AG08396 (cell line): ENCODE data around the gene WDR70.

ENCODE experiments used
- DNase-seq: peaks from one replicate; pipeline ENCODE4 v3.0.0; 2012; ENCODE audit warnings: low spot score, mixed read lengths

Gene WDR70

GRCh38 chr5:37723162-37723961 lies 344.2 kb downstream of the WDR70 start:
- no peak for DNase-seq

GRCh38 chr5:37724395-37725125 lies 345.4 kb downstream of the WDR70 start:
- no peak for DNase-seq

- DNase-seq: no peak
Observed at GRCh38 chr5:37725185-37725584, 346.1 kb downstream of the WDR70 start.

- DNase-seq: no peak
Observed at GRCh38 chr5:37727238-37727637, 348.1 kb downstream of the WDR70 start.

GRCh38 chr5:37730896-37731455 lies 351.9 kb downstream of the WDR70 start:
- DNase-seq: no peak

DNA sequence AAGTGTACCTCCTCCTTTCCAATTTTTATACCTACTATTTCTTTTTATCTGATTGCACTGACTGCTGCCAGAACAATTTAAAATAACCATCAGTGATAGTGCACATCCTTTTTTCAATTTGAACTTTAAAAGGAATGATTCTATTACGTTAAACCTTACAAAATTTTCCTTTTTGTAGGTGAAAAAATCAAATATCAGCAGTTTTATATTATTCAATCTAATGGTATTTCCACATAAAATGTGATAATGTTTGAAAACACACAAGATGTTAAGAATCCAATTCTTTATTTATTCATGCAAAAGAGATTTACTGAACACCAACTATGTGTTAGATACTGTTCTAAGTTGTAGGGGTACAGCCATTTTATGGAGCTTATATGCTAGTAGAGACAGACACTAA lies 355.0 kb downstream of the WDR70 start:
- DNase-seq: no peak

DNA sequence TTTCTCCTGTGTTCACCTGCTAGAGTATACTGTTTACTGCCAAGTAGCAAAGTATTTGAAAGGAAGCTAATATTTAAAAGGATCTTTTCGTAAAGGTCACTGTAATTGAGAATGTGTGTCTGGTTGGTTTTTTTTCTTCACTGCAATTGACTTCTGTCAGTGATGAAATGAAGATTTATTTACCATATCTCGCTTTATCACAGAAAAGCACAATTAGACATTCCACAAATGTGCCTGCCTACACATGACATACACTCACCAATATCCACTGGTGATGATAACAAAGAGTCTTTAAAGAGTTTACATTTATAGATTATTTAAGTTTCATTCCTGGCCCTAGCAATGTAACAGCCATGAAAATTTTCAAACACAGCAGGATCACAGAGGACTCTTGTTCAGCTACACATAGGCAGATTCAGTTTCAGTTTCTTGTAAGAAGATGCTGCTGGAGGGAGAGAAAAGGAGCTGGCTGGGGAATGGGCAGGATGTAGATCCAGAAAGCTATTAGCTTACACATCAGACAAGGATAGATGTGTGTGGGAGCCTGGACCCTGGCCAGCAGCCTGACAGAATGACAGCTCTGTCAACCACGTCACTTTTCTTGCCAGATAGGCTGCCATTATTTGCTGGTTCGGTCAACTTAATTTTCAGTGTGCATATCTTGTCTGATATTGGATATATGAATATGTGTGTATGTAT lies 356.7 kb downstream of the WDR70 start:
- no peak for DNase-seq

DNA sequence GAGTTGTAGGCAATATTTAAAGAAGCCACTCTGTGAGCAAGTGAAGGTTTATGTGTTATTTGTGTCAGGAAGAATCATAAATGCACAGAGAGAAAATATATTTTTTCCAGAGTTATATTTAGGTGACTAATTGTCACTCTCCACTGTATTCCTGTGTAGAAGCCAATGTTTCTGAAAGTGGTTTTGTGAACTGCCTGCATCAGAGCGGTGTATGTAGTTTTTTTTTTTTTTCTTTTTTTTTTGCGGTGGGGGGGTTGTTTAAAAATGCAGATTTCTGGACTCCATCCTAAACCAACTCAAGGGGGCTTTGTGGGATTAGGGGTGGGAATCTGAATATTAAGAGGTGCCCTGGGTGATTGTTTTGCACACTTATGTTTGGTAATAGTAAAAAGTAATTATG lies 357.3 kb downstream of the WDR70 start:
- no peak for DNase-seq

DNA sequence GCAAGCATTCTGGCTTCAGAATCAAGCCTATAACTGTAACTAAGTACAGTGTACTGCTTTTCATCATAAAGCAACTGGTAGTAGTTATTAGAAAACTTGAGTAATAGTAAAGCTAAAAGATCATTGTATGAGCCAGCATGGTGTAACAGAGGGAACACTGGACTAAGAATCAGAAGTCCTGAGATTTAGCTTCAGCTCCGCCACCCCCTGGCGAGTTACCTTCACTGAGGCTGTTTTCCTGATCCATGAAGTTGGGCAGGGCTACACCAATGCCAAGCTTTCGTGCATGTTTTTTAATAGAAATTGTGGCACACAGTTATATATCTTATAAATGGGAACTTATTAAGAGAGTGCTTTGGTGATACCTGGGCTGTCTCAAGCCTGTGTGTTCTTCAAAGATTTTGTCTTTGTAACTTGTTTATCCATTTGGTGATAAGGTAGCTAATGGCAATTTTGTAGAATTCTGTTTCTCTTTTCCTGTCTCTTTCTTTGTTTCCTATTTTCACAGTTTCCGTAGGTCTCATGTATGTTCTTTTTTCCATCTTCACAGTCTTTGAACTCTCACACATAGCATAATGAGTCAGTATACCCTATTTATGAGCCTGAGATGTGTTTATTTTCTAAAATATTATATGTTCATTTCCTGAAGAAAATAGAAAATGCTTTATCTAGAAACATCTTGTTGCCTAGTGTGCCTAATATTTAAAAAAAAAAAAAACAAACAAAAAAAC lies 358.4 kb downstream of the WDR70 start:
- no peak for DNase-seq

GRCh38 chr5:37738057-37738691 lies 359.1 kb downstream of the WDR70 start:
- peak; percentile 47 for DNase-seq

DNA sequence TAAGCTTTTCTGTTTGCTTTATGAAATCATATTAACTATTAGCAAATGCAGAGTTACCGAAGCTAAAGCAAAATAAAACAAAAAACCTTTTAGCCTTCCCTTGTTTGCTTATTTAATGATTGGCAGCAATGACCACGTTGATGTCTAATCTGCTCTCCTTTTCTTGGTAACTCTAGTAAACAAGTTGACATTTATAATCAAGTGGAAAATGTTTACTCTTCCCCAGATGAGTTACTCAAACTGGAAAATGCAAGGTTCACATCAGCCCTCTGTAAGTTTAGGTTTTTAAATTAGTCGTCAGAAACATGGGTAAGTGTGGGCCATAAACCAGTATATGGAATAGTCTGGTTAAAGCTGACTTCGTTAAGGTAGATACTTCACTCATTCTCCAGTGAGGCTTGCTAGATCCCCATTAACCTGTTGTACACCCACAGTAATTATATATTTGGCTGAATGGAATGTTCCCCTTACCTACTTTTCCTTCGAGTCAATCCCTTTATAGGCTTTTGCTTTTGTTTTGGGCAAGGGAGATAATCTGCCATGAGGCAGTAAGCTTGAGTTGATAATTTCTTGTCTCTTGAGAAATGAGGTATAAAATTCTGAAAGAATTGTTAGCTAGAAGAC lies 359.9 kb downstream of the WDR70 start:
- no peak for DNase-seq

DNA sequence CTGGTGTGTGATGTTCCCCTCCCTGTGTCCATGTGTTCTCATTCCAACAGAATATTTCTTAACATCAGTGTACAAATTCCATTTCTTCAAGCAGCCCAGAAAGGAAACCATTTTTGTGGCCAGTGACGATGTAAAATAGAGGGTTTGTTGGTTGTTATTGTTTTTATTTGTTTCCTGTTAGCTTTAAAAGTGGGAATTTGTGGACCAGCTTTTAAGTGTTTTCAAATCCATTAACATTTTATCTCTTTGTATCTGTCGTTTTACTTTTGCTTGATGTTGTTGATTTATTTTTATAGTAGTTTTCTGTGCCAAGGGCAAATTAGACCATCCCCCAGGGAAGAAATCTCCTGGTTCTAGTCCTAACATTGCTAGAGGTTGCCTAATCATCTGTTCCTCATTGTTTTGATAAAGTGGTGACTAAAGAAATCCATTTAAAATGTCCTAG lies 360.7 kb downstream of the WDR70 start:
- DNase-seq: peak; percentile 29

DNA sequence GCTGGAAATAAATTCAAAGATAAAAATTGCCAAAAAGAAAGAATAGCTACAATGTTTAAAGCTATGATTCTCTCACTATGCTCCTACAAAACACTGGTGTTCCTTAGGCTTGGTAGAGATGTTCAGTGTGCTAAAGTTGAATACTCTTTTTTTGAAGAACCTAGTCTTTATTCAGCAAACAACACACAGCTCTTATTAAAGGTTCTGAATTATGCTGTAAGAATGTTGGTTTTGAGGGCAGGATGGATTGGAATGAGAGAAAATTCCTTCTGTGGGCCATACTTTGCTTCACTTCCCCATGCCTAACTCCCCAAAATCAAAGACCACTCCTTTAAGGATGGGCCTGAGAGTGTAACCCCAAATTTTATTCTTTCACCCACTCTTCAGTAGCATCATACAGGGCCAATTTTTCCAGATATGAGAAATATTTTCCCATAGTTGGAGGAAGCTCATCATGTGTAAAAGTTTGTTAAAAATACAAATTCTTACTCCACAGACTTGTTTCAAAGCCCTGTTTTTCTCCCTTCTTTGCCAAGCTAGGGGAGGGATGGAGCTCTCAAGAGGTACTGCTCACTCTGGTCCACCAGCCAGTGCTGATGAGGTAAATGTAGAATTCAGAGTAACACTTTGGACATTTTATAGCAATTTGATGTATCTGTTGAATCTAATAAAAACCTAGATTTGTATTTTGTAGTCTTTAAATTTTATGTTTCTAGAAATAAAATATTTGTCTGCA lies 361.4 kb downstream of the WDR70 start:
- peak; percentile 28 for DNase-seq

- no peak for DNase-seq
Observed at GRCh38 chr5:37742111-37742510, 363.0 kb downstream of the WDR70 start.

DNA sequence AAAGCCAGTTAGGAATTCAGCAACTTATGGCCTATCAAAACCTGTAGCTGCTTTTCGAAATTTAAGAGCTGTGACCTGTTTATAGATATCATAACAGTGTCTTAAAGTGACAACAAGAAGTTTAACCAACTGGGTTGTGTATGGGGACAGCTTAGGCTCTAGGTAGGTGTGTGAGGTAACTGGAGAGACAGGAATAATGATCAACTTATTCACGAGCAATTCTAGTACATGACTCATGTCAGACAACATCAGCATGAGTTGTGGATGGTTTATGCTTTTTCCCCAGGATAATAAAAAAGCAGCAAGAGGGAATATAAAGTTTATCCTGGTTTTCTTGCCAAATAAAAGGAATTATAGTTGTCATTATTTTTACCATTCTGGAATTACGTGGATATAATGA lies 372.1 kb downstream of the WDR70 start:
- DNase-seq: no peak

GRCh38 chr5:37754976-37755375 lies 375.9 kb downstream of the WDR70 start:
- no peak for DNase-seq

DNA sequence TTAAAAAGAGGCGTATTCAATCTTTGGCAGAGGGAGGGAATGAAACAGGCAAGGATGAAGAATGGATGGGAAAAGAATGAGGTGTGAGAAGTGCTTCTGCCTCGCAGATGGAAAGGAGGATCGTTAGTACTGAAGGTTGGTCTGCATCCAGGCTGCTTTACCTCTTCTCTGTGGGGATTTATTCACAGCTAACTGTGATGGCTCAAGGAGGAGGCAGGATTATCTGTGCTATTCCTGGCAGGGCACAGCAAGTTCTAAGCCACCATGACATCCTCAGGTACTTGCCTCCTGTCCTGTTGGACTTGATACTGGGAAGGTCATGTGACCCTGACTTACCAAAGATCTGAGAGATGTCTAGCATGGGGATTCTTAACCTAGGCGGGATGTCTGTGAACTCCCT lies 376.5 kb downstream of the WDR70 start:
- DNase-seq: no peak

- DNase-seq: no peak
Observed at GRCh38 chr5:37756248-37756647, 377.1 kb downstream of the WDR70 start.

- no peak for DNase-seq
Observed at GRCh38 chr5:37757980-37758582, 379.0 kb downstream of the WDR70 start.

GRCh38 chr5:37767251-37767650 lies 388.1 kb downstream of the WDR70 start:
- no peak for DNase-seq
